A549 (cell line): ENCODE results near the gene MAP6. TPM values are rescaled to one million over a fixed set of nuclear protein-coding genes. Genes with fewer than 3 reads are reported as not detected.
A peak's percentile ranks its signal among the peaks of the same experiment; 100 is the strongest.

Source experiments
- ATAC-seq, 2 experiments: fragments of 200-7000 bp in 1 of 2; fragments of >200 bp in 1 of 2; cut with Nextera tagmentation in 1 of 2; cut with Tn5 transposase in 1 of 2; 3 replicates each; pipeline versions ENCODE4 v1.8.0 to v1.9.1; 2018 to 2020; ENCODE audit warnings: mild to moderate bottlenecking in 1 of 2, moderate library complexity in 1 of 2
- CTCF ChIA-PET: fragments of 300-600 bp; sonication (Branson Sonifier 250); formaldehyde crosslinking; extraction: SDS; loops from one replicate; lab custom pipeline; 2021; ENCODE audit warnings: antibody characterized with exemption, inconsistent platforms; lab: Yijun Ruan, JAX
- POLR2A ChIA-PET: fragments of 350-600 bp; formaldehyde crosslinking; extraction: SDS; loops from one replicate; lab custom pipeline; 2021; ENCODE audit warnings: antibody characterized with exemption, inconsistent platforms; lab: Yijun Ruan, JAX
- DNase-seq, 2 experiments: peaks; one replicate each; pipeline versions ENCODE4 v3.0.0 to v3.0.0-alpha.2; 2011 to 2016; ENCODE audit warnings: low read depth in 1 of 2, low spot score in 1 of 2
- FAIRE-seq: peaks from 2 replicates; lab custom pipeline; 2011; peaks lifted over from hg19 to GRCh38; lab: Jason Lieb, UNC
- H3K27ac ChIP-seq, 2 experiments: fragments of >200 bp; sonication (Bioruptor Twin); formaldehyde crosslinking; 3 replicates each; pipeline ENCODE4 v1.5.1; 2016 to 2017
- H3K4me1 ChIP-seq: fragments of >200 bp; sonication (Bioruptor Twin); formaldehyde crosslinking; 3 replicates; pipeline ENCODE4 v1.6.1; 2016
- H3K4me2 ChIP-seq: fragments of >200 bp; sonication (Bioruptor Twin); formaldehyde crosslinking; 3 replicates; pipeline ENCODE4 v1.6.1; 2016
- H3K4me3 ChIP-seq: fragments of >200 bp; sonication (Bioruptor Twin); formaldehyde crosslinking; 3 replicates; pipeline ENCODE4 v1.5.1; 2016
- H3K9me3 ChIP-seq: fragments of >200 bp; sonication (Bioruptor Twin); formaldehyde crosslinking; 3 replicates; pipeline ENCODE4 v1.6.1; 2016
- CBX2 ChIP-seq: fragments of 200-600 bp; sonication (generic); IDR thresholded peaks from 2 replicates; pipeline ENCODE4 v1.6.1; 2016; ENCODE audit warnings: low read depth, mild to moderate bottlenecking, borderline replicate concordance
- EP300 ChIP-seq, 2 experiments: fragments of >200 bp; sonication (Bioruptor Twin); formaldehyde crosslinking; IDR thresholded peaks; 2 replicates in 1 of 2; 3 replicates in 1 of 2; pipeline ENCODE4 v1.6.1; 2016 to 2017
- HOXA7 ChIP-seq: fragments of 250-450 bp; sonication (Bioruptor Pico); IDR thresholded peaks from 2 replicates; pipeline ENCODE4 v1.5.0; 2020; ENCODE audit warnings: mild to moderate bottlenecking, moderate library complexity
- MAFK ChIP-seq: fragments of 450-650 bp; IDR thresholded peaks from 2 replicates; pipeline ENCODE4 v1.6.1; 2014; ENCODE audit not compliant: partially characterized antibody
- NFE2L2 ChIP-seq: fragments of 150-350 bp; conservative IDR thresholded peaks from 2 replicates; pipeline ENCODE4 v1.6.1; 2014; ENCODE audit warnings: low read length
- PHF8 ChIP-seq: fragments of 200-600 bp; sonication (generic); IDR thresholded peaks from 2 replicates; pipeline ENCODE4 v1.6.1; 2016; ENCODE audit warnings: low read depth, mild to moderate bottlenecking, antibody characterized with exemption, moderate library complexity, borderline replicate concordance
- POLR2A ChIP-seq: IDR thresholded peaks from 2 replicates; pipeline ENCODE4 v1.6.1; 2012; ENCODE audit warnings: mild to moderate bottlenecking, low read length
- SMC3 ChIP-seq: fragments of >200 bp; sonication (Bioruptor Twin); formaldehyde crosslinking; IDR thresholded peaks from 3 replicates; pipeline ENCODE4 v1.6.1; 2018; ENCODE audit warnings: inconsistent platforms
- ZFP36 ChIP-seq: fragments of 450-650 bp; IDR thresholded peaks from 2 replicates; pipeline ENCODE4 v1.6.1; 2014; ENCODE audit warnings: borderline replicate concordance; ENCODE audit not compliant: partially characterized antibody
- ZNF302 ChIP-seq: fragments of 250-450 bp; sonication (Bioruptor Pico); IDR thresholded peaks from 2 replicates; pipeline ENCODE4 v1.9.0; 2021; ENCODE audit warnings: inconsistent platforms, mild to moderate bottlenecking, moderate library complexity
- ZSCAN20 ChIP-seq: fragments of 250-450 bp; sonication (Bioruptor Pico); IDR thresholded peaks from 2 replicates; pipeline ENCODE4 v1.8.0; 2022; ENCODE audit warnings: mild to moderate bottlenecking, moderate library complexity
- WGBS: methylation state at CpG from one replicate; pipeline ENCODE4 v1.1.6; 2017; ENCODE audit errors: missing lambda C conversion rate; 5-methylcytosine and 5-hydroxymethylcytosine counted together
- polyA plus RNA-seq, 4 experiments: library from polyadenylated mRNA; depleted of rRNA in 3 of 4; stranded (reverse); fragments of >200 nt; fragmentation: RNase III in 1 of 4; extraction: RNeasy Plus Mini Kit Qiagen cat#74134 plus additional on column Dnase treatment in 1 of 4; gene quantifications; 2 replicates in 3 of 4; 3 replicates in 1 of 4; pipeline ENCODE4 v1.2.3, GENCODE V29; 2011 to 2017
- TF ChIP-seq, protein P1 (sequence below): fragments of 200-600 bp; sonication (generic); IDR thresholded peaks from 2 replicates; pipeline ENCODE4 v1.6.1; 2016; ENCODE audit warnings: antibody characterized with exemption, mild to moderate bottlenecking, moderate library complexity
- TF ChIP-seq, protein P2 (sequence below): fragments of >200 bp; sonication (Bioruptor Twin); formaldehyde crosslinking; IDR thresholded peaks from 2 replicates; pipeline ENCODE4 v1.6.1; 2016
- TF ChIP-seq, protein P3 (sequence below): fragments of 150-350 bp; IDR thresholded peaks from 2 replicates; pipeline ENCODE4 v1.6.1; 2014; ENCODE audit warnings: low read depth, mild to moderate bottlenecking, low read length
- TF ChIP-seq, protein P4 (sequence below): fragments of 250-450 bp; sonication (Bioruptor Pico); IDR thresholded peaks from 2 replicates; pipeline ENCODE4 v1.5.0; 2020; ENCODE audit warnings: low read depth, mild to moderate bottlenecking, moderate library complexity

MAP6 gene
- polyA plus RNA-seq, 2 of the 4 experiments (the other 2 are of a cell fraction): 1.1 to 2.1 TPM

DNA sequence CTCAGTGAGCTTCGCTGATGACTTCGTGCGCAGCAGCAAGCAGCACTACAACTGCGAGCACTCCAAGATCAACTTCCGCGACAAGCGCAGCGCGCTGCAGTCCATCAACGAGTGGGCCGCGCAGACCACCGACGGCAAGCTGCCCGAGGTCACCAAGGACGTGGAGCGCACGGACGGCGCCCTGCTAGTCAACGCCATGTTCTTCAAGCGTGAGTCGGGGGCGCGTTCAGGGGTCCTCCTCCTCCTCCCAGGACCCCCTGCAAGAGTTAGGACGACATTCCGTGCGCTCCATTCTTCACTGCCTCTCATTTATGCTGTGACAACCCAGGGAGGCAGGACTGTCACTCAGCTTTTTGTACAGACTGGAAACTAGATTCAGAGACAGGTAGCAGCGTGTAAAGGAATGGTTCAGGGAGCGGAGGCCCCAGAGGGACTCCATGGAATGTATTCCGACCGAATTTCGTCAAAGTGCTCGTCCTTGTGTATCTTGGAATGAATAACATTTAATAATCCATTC lies 102.0 kb downstream of the MAP6 start (continued):
- TF ChIP-seq, protein P1, sequence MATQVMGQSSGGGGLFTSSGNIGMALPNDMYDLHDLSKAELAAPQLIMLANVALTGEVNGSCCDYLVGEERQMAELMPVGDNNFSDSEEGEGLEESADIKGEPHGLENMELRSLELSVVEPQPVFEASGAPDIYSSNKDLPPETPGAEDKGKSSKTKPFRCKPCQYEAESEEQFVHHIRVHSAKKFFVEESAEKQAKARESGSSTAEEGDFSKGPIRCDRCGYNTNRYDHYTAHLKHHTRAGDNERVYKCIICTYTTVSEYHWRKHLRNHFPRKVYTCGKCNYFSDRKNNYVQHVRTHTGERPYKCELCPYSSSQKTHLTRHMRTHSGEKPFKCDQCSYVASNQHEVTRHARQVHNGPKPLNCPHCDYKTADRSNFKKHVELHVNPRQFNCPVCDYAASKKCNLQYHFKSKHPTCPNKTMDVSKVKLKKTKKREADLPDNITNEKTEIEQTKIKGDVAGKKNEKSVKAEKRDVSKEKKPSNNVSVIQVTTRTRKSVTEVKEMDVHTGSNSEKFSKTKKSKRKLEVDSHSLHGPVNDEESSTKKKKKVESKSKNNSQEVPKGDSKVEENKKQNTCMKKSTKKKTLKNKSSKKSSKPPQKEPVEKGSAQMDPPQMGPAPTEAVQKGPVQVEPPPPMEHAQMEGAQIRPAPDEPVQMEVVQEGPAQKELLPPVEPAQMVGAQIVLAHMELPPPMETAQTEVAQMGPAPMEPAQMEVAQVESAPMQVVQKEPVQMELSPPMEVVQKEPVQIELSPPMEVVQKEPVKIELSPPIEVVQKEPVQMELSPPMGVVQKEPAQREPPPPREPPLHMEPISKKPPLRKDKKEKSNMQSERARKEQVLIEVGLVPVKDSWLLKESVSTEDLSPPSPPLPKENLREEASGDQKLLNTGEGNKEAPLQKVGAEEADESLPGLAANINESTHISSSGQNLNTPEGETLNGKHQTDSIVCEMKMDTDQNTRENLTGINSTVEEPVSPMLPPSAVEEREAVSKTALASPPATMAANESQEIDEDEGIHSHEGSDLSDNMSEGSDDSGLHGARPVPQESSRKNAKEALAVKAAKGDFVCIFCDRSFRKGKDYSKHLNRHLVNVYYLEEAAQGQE: no peak
- TF ChIP-seq POLR2A (no peak), HOXA7 (CRISPR knock-in tag) (no peak), PHF8 (no peak), ZSCAN20 (CRISPR knock-in tag) (no peak)
- TF ChIP-seq, protein P2, sequence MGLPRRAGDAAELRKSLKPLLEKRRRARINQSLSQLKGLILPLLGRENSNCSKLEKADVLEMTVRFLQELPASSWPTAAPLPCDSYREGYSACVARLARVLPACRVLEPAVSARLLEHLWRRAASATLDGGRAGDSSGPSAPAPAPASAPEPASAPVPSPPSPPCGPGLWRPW: no peak

DNA sequence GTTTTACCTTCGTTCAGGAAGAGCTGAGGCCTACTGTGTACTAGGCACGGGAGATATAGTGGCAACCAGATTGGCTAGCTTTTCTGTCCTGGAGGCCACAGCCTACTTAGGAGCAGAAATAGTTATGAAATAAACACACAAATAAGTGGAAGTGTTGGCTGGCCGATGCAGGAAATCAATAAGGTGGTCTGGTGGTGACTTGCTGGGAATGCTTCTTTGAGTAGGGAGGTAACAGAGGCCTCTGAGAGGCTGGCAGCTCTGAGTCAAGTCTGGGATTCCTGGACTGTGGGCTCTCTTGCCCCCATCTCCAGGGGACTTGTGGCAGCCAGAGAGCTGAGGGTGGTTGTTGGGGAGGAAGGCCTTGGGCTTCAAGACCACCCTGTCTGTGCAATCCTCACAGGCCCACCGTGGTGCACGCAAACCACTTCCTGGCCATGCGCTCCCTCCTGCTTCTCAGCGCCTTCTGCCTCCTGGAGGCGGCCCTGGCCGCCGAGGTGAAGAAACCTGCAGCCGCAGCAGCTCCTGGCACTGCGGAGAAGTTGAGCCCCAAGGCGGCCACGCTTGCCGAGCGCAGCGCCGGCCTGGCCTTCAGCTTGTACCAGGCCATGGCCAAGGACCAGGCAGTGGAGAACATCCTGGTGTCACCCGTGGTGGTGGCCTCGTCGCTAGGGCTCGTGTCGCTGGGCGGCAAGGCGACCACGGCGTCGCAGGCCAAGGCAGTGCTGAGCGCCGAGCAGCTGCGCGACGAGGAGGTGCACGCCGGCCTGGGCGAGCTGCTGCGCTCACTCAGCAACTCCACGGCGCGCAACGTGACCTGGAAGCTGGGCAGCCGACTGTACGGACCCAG lies 102.7 kb downstream of the MAP6 start:
- Histone ChIP-seq H3K9me3 (no peaks in the 10 kb centered on the region), H3K4me2 (peak overlapping the region; percentile 96), H3K4me3 (no peak overlapping the region), H3K4me1 (peaks cover 37% of the 10 kb centered on the region), H3K27ac (peak overlapping the region; percentile 60 to 97; a peak in 5 of 6 replicates)
- ATAC-seq (no peak), FAIRE-seq (no peak), DNase-seq (no peak)
- 89% methylated on average over 42 of the region's 43 CpGs for WGBS
- POLR2A ChIA-PET: no interaction called here
- TF ChIP-seq, protein P3, sequence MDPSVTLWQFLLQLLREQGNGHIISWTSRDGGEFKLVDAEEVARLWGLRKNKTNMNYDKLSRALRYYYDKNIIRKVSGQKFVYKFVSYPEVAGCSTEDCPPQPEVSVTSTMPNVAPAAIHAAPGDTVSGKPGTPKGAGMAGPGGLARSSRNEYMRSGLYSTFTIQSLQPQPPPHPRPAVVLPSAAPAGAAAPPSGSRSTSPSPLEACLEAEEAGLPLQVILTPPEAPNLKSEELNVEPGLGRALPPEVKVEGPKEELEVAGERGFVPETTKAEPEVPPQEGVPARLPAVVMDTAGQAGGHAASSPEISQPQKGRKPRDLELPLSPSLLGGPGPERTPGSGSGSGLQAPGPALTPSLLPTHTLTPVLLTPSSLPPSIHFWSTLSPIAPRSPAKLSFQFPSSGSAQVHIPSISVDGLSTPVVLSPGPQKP: no peak
- TF ChIP-seq MAFK (no peak), SMC3 (no peak), NFE2L2 (no peak), CBX2 (no peak), HOXA7 (CRISPR knock-in tag) (no peak), EP300 (IDR thresholded peaks at IDR 0.05) (no peak), ZNF302 (CRISPR knock-in tag) (no peak), ZFP36 (no peak)
- TF ChIP-seq, protein P4, sequence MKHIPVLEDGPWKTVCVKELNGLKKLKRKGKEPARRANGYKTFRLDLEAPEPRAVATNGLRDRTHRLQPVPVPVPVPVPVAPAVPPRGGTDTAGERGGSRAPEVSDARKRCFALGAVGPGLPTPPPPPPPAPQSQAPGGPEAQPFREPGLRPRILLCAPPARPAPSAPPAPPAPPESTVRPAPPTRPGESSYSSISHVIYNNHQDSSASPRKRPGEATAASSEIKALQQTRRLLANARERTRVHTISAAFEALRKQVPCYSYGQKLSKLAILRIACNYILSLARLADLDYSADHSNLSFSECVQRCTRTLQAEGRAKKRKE (CRISPR knock-in tag): no peak
- TF ChIP-seq, protein P1: no peak
- CTCF ChIA-PET: interaction anchor here (0.6 to 17.9 kb wide), 8 partner anchors 9 to 286 kb away, joined by 3 to 137 read pairs (median 4); no protein-coding TSS in a partner anchor
